RCC 7860 (cell line): ENCODE results near the gene FBXO47.
"Not testable (repeated sequence)": the region's sequence is repeated elsewhere in the genome, so short reads cannot be mapped to it uniquely, and the experiment has no call there.

Experiments used
- DNase-seq: peaks from one replicate; pipeline ENCODE4 v3.0.0-alpha.2; 2015; ENCODE audit warnings: low spot score
- FAIRE-seq: peaks from 2 replicates; lab custom pipeline; 2012; peaks lifted over from hg19 to GRCh38; lab: Jason Lieb, UNC

The FBXO47 gene

DNA sequence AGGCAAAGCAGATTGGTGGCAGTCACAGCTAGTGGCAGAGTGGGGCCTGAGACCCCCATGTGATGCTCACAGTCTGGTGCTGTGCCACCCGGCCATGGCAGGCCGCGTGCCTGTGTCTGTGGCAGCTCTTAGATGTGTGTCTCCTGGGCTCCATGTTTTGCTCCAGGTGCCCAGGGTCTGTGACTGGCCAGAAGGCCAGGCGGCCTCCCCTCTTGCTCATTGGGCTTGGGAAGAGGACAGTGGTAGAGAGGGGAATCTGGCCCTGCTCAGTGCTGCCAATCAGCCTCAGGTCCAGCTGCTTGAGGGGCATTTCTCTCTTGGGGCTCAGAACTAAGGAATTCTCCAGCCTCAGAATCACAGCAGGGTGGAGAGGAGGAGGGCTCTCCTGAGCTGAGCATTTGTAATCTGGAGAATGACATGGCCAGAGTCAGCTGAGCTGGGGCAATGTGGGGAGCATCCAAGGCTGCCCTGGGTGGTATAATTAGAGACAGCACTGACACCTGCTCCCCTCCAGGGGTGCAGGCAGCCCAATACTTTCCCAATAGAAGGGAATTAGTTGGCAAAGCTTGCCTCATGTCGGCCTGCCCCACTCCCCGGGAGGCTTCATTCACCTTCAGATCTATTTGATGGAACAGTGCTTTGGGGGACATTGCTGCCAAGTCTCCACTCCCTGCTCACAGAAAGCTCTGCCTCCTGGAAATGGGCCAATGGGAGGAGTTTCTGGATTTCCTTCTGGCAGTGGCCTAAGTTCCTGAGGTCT lies 44.5 kb downstream of the FBXO47 start:
- DNase-seq (no peak), FAIRE-seq (no peak)

DNA sequence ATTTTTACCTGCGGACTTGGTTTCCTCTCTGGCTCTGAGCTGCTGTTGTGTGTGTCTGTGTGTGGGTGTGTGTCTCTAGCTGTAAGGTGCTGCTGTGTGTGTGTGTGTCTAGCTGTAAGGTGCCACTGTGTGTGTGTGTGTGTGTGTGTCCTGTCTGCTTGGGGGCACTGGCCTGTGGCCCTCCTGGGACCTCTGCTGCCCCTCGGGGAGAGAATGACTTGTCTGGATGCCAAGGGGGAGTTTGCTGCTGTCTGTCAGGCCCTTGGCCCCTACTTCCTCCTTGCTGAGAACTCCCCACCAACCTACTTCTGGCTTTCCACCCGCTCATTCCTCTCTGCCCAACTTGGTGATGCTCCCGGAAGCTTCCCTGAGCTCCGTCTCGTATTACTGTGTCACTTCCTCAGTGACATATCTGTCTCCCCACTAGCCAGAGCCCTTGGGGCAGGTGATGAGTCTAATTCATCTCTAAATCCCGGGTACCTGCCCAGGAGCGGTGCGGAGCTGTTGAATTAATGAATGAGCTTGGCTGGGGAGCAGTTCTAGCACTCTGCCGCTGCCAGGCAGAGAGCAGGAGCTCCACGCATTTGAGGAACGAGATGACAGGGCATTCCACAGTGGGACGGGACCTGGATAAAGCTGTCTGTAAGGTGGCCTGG lies 45.3 kb downstream of the FBXO47 start:
- DNase-seq (no peak), FAIRE-seq (no peak)

DNA sequence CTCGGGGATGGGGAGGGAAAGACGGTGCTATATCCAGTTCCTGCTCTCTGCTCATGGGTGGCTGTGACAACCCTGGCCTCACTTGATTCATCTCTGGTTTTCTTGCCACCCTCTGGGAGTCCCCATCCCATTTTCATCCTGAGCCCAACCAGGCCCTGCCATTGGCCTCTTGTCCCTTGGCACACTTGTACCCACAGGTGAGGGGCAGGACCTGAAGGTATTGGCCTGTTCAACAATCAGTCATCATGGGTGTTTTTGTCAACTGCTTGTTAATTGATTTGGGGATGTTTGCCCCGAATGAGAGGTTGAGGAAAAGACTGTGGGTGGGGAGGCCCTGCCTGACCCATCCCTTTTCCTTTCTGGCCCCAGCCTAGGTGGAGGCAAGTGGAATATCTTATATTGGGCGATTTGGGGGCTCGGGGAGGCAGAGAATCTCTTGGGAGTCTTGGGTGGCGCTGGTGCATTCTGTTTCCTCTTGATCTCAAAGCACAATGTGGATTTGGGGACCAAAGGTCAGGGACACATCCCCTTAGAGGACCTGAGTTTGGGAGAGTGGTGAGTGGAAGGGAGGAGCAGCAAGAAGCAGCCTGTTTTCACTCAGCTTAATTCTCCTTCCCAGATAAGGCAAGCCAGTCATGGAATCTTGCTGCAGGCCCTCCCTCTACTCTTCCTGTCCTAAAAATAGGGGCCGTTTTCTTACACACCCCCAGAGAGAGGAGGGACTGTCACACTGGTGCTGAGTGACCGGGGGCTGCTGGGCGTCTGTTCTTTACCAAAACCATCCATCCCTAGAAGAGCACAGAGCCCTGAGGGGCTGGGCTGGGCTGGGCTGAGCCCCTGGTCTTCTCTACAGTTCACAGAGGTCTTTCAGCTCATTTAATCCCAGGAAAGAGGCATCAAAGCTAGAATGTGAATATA lies 46.6 kb downstream of the FBXO47 start:
- FAIRE-seq (no peak), DNase-seq (no peak)

DNA sequence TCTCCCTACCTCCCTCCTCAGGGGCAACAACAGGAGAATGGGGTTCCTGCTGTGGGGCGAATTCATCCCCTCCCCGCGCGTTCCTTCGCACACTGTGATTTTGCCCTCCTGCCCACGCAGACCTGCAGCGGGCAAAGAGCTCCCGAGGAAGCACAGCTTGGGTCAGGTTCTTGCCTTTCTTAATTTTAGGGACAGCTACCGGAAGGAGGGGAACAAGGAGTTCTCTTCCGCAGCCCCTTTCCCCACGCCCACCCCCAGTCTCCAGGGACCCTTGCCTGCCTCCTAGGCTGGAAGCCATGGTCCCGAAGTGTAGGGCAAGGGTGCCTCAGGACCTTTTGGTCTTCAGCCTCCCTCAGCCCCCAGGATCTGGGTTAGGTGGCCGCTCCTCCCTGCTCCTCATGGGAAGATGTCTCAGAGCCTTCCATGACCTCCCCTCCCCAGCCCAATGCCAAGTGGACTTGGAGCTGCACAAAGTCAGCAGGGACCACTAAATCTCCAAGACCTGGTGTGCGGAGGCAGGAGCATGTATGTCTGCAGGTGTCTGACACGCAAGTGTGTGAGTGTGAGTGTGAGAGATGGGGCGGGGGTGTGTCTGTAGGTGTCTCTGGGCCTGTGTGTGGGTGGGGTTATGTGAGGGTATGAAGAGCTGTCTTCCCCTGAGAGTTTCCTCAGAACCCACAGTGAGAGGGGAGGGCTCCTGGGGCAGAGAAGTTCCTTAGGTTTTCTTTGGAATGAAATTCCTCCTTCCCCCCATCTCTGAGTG lies 47.7 kb downstream of the FBXO47 start:
- FAIRE-seq (no peak), DNase-seq (no peak)

DNA sequence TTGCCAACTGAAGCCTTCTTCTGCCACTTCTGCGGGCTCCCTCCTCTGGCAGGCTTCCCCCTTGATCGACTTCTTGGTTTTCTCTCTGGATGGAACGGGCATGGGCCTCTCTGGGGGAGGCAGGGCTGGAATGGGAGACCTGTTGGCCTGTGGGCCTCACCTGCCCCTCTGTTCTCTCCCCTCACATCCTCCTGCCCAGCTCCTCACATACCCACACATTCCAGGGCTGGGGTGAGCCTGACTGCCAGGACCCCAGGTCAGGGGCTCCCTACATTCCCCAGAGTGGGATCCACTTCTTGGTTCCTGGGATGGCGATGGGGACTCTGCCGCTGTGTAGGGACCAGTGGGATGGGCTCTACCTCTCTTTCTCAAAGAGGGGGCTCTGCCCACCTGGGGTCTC lies 48.3 kb downstream of the FBXO47 start:
- DNase-seq (no peak), FAIRE-seq (no peak)

DNA sequence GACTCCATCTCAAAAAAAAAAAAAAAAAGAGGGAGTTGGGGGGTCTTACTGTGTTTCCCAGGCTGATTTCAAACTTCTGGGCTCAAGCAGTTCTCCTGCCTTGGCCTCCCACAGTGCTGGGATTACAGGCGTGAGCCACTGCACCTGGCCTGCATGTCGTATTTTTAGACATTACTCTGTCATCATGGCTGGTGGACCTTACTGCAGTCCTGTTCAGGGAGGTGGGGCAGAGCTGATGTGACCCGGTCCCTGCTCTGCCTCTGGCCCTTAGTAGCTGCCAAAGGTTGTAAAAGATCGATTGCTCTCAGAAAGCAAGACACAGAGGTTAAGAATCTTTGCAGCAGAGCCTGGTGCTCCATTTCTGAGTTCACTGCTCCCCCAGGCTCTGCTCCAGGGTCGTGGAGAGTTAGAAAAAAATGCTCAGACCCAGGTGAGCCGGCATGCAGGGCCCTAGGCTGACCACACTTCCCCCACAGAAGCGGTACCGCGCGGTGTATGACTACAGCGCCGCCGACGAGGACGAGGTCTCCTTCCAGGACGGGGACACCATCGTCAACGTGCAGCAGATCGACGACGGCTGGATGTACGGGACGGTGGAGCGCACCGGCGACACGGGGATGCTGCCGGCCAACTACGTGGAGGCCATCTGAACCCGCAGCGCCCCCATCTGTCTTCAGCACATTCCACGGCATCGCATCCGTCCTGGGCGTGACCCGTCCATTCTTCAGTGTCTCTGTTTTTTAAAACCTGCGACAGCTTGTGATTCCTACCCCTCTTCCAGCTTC lies 48.9 kb downstream of the FBXO47 start:
- FAIRE-seq: no peak
- no peak for DNase-seq

DNA sequence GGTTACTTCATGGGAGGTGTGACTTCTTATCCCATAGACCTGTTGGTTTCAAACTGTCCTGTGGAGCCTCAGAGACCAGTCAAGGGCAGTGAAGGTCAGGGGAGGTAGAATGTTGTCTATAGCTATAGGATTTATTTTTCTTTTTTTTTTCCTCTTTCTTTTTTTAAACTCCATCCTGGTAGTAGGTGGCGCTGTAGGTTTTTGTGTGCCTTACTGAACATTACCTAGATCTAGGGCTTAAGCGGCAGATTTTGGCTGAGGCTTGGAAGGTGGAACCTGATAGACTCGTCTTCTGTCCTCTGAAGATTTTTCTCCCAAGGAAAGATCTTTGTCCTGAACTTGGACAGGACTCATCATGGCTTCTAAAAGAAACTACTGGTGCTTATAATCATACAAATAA lies 49.9 kb downstream of the FBXO47 start:
- DNase-seq: no peak
- no peak for FAIRE-seq

DNA sequence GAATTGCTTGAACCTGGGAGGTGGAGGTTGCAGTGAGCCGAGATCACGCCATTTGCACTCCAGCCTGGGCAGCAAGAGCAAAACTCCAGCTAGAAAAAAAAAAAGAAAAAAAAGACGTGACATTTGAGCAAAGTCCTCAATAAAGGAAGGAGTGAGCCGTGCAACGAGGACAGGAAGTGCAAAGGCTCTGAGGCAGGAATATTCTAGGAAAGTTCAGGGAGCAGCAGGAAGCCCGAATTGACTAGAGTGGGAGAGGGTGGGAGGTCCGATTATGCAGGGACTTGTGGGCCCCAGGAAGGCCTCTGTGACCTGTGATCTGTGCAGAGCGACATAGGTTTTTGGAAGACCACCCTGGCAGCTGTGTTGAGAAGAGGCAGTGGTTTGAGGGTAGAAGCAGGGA lies 50.4 kb downstream of the FBXO47 start:
- FAIRE-seq (no peak), DNase-seq (no peak)

DNA sequence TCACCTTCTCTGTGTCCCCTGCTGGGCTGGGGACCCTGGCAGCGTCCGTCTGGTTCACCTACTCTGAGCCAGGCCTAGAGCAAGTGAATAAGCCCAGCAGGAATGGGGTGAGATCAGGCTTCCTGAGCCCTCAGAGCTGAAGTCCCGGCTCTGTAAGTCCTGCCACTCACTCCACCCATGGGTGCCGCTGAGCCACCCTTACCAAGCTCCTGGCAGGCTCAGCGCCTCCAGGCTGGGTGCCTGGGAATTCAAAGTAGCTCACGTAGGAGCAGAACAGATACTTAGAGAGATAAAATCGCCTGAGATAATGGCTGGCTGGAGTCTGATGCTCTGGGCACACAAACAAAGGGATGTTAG lies 51.6 kb downstream of the FBXO47 start:
- DNase-seq (no peak), FAIRE-seq (no peak)

DNA sequence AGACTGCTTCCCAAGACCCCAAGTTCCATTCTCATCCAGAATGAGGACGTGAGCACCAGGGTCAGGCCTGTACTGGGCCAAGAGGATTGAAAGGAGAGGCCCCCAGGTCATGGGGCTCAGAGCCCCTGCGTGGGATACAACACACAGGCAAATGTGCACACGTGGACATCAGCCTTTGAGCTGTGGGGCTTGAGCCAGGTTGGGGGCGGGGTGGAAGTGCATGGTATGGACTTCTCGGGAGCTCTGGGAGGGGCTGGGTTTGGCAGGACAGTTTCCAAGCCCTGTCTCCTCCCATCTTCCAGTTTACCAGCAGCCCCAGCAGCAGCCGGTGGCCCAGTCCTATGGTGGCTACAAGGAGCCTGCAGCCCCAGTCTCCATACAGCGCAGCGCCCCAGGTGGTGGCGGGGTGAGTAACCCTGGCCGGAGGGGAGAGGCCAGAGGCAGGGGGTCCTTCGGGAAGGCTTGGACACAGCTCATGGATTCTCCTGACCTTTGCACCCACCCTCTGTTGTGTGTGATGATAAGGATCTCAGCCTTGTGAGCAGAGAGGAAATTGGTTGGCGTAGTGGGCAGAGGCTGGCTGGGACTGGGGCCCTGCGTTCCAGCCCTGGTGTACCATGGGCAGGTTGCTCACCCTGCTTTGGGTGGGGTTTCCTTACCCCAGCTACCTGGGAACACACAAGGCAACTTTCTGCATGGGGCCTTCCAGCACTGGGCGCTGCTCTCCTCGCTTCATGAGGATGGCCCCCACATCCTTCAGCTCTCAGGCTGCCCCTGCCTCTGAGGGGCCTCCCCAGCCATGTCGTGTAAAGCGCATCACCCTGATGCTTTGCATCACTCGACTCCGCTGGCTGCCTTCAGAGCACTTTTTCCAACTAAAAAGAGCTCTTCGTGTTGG lies 52.2 kb downstream of the FBXO47 start:
- no peak for FAIRE-seq
- no peak for DNase-seq

DNA sequence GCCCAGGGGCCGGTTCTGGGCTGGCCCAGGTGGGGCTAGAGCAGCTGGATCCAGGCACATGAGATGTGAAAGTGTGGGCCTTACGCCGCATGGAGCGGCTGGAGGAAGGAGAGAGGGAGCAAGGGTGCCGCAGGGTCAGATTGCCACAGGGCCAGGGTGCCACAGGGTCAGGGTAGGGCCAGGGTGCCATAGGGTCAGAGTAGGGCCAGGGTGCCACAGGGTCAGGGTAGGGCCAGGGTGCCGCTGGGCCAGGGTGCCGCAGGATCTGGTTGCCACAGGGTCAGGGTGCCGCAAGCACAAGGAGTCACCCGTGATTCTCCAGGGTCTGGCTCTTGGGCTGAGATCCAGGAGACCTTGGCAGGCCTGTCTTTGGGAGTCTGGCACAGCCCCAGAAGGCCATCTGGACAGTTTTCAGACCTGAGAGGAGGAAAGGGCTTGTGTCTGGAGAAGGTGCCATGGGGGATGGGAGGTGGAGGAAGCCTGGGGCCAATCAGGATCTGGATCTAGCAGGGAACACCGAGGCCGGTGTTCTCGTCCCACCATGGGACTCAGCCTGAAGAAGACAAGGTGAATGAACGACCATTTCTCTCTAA lies 54.9 kb downstream of the FBXO47 start:
- FAIRE-seq (no peak), DNase-seq (no peak)

DNA sequence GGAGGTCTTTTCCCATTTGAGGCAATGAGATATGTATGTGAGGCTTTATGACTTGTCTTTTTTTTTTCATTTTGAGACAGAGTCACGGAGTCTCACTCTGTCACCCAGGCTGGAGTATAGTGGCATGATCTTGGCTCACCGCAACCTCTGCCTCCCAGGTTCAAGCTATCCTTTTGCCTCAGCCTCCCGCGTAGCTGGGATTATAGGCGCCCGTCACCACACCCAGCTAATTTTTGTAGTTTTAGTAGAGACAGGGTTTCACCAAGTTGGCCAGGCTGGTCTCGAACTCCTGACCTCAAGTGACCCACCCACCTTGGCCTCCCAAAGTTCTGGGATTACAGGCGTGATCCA lies 55.5 kb downstream of the FBXO47 start:
- DNase-seq, FAIRE-seq: not testable (repeated sequence)

DNA sequence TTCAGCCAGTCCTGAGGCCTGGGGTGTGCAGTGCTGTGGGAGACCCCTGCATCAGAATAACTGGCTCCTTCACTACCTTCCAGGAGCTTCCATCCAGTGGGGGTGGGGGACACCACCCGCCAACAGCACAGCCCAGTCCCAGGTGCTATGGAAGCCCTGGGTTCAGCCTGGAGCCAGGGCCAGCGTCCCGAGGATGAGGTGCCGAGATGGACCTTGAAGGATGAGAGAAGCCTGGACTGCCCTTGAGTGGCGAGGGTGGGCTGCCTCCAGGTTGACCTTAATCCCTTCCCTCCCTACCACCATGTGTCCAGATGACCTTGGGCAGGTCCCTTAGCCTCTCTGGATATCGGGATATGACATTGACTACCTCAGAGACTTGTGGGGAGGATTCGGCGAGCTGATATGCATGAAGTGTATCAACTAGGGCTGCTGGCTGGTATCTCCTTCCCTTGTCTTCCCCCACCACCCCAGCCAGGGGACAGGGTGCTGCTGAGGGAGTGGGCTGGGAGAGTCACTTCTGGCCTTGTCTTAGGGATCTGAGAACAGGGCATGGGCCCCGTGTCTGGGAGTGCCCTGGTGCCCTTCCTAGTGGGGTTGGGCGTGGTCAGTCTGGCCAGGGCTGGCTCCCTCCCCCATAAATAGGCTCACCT lies 56.0 kb downstream of the FBXO47 start:
- no peak for DNase-seq
- no peak for FAIRE-seq

DNA sequence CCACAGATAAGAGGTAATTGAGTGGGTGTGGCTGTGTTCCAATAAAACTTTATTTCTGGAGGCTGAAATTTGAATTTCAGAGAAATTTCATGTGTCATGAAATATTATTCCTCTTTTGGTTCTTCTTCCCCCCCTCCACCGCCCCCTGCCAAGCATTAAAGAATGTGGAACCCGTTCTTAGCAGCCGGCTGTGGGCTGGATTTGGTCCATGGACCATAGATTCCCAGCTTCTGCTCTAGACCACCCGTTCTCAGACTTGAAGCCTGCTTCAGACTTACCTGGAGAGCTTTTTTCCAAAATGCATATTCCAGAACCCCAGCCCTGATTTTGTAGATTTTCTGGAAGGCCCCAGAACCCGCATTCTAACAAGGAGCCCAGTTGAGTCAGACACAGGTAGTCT lies 56.9 kb downstream of the FBXO47 start:
- no peak for FAIRE-seq
- no peak for DNase-seq

DNA sequence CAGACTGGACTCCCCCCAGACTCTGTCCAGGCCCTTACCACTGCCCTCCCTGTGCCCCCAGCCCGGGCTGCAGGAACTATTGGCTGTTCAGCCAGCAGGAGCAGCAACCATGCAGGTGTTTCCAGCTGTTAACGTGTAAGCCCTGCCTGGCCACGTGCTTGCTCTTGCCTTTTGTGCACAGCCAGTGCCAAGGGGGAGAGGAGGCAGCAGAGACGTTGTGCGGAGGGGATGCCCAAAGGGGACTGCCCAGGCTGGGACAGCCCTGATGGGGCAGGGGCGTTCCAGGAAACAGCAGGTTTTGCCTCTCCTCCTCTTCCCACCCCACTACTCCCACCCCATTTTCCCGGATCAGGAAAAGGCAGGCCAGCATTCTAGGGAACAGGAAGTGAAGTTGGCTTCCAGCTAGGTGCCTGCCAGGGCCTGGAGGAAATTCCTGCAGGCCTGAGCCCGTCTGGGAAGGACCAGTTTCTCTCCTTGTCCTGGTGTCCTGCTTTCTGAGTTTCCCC lies 58.5 kb downstream of the FBXO47 start:
- no peak for FAIRE-seq
- DNase-seq: no peak

DNA sequence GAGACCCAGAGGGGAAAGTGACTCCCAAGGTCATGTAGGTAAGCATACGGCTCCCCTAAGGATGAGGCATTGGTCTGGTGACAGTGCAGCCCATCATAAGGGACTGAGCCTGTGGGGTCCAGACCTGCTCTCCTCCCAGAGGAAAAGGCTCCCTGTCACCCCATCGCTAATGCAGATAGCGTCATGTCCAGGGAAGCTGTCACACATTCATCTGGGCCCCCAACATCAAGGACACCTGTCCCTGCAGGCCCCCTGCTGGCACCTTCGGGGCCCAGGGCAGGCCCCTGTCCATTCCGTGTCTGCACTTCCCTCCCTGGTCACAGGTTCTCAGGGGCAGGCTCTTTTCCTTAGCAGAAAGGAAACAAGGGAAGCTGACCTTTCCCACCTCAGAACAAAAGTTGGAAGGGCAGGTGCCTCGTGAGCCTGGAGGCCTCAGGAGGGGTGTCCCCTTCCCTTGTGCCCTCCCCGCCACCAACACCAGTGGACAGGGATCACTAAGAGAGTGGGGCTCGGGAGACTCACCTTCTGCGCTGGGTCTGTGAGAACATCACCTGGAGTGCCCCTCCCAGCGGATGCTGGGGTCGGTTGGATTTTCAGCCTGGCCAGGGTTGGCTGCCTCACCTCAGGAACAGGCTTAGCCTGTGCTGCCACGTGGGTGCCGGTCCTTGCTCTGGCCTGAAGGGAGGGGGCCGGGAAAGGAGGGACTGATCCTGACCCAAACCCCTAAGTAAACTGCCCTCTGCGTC lies 59.1 kb downstream of the FBXO47 start:
- DNase-seq (no peak), FAIRE-seq (no peak)

DNA sequence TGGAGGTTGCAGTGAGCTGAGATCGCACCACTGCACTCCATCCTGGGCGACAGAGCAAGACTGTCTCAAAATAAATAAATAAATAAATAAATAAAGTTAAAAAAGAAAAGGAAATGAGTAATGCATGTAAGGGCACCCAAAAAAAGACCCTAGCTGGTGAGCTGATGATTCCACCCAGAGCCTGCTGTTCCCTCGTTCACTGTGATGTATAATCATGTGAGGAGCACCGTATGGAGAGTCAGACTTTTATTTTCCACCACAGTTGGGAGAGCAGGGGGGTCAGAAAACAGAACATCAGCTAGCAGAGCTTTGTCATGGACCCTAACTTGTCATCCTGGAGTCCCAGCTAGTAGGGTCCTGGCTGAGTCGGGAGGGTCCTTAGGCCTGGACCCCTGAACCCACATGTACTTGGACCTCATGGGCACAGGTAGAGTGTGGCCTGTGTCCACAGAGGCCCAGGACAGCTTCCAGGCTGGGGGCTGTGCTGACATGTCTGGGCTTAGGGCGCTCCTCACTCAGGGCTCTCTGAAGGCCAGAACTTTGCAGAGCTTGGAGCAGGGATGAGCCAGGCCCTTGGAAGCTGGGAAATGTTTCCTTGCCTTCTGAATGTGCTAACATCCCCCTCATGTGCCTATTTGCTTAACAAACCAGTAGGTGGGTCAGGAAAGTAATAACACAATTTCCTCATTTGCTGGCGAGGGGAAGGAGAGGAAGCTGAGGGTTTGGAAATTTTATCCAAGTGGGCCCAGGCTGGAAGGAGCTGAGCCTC lies 60.6 kb downstream of the FBXO47 start:
- DNase-seq (no peak), FAIRE-seq (no peak)
